HG03175 (cell line): Measurements from ENCODE around the gene ZCWPW2.

Source experiments
- ATAC-seq: cut with Tn5 transposase; IDR thresholded peaks from one replicate; pipeline ENCODE4 v1.9.1; 2021; ENCODE audit warnings: mild to moderate bottlenecking, moderate library complexity; ENCODE audit not compliant: unreplicated experiment

Gene ZCWPW2, protein sequence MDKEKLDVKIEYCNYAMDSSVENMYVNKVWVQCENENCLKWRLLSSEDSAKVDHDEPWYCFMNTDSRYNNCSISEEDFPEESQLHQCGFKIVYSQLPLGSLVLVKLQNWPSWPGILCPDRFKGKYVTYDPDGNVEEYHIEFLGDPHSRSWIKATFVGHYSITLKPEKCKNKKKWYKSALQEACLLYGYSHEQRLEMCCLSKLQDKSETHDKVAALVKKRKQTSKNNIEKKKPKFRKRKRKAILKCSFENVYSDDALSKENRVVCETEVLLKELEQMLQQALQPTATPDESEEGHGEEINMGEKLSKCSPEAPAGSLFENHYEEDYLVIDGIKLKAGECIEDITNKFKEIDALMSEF

GRCh38 chr3:28348629-28349468 lies at the start of gene ZCWPW2, which contains the start of gene AZI2:
Gene ZCWPW2, plus strand, starts transcription at chr3:28348721. Its CDS starts 64,348 bp downstream, at chr3:28413069.
Gene AZI2, minus strand, starts transcription at chr3:28348824. Its CDS starts 8,207 bp downstream, at chr3:28340617.
- ATAC-seq, result peak; percentile 90

DNA sequence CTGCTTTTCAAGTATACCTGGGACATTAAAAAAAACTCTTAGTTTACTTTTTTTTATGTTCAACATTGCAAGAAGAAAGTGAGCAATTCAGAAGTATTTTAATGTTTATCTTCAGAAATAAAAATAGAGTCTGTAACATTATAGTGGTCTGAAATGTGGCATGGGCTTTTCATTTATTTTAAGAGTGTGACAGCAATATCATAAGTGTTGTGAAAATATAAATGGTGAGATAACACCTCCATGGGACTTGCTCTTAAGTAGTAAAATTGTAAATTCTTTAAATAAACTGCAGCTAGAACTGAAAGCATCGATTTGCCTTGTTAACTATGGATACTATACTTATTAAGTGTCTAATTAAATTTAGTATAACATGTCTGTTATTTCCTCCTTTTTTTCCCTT lies 48.8 kb upstream of the ZCWPW2 start:
- no peak for ATAC-seq

GRCh38 chr3:28300345-28300962 lies 48.1 kb upstream of the ZCWPW2 start:
- no peak for ATAC-seq

GRCh38 chr3:28301688-28302087 lies 46.8 kb upstream of the ZCWPW2 start:
- no peak for ATAC-seq

DNA sequence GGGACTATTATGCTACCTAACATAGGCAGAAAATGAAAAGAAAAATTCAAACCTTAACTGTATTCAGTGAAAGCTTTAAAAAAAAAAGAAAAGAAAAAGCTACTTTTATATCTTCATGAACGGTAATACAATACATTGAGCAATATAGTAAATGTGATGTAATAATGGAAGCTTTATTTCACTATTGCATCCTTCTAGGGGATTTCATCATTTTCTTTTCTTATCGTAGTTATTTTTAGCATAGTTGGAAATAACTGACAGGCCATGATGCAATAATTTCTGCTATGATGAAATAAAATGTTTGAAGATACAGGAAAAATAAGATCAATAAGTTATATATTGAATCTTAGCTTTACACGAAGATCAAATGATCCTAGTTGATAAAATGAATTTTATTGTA lies 40.3 kb upstream of the ZCWPW2 start:
- ATAC-seq, result no peak

DNA sequence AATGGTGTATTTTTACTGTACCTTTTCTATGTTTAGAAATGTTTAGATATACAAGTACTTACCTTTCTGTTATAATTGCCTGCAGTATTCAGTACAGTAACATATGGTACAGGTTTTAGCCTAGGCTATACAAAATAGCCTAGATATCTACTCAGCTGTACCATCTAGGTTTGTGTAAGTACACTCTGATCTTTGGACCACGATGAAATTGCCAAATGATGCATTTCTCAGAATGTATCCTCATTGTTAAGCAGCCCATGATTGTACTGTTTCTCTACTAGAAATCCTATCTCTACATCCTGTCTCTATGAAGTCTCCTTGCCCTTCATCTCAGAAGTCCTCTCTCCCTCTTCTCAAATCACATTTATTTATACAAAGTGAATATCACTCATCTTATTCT lies 32.8 kb upstream of the ZCWPW2 start:
- no peak for ATAC-seq

DNA sequence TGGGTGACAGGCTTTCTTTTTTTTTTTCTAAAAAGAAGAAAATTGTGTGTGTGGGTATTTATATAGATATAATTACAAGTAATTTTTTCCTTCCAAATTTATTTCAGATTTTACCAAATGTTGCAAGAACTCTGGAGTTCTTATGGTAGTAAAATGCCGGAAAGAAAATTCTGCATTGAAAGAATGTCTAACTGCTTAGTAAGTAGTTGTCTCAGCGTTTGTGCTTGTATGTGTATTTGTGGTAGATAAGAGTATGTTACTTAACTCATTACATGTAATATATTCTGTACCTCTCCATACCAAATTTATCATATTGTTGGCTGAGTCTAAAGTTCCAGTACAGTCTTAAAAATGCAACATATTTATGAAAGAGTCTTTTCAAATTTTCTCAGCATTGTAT lies 32.3 kb upstream of the ZCWPW2 start:
- ATAC-seq, result no peak

- peak; percentile 86 for ATAC-seq
Measured at GRCh38 chr3:28317438-28318022, 31.0 kb upstream of the ZCWPW2 start.

- no peak for ATAC-seq
Measured at GRCh38 chr3:28320981-28321380, 27.5 kb upstream of the ZCWPW2 start.

- ATAC-seq, result no peak
Measured at GRCh38 chr3:28322464-28322863, 26.1 kb upstream of the ZCWPW2 start.

- peak; percentile 91 for ATAC-seq
Measured at GRCh38 chr3:28326458-28326926, 22.0 kb upstream of the ZCWPW2 start.

DNA sequence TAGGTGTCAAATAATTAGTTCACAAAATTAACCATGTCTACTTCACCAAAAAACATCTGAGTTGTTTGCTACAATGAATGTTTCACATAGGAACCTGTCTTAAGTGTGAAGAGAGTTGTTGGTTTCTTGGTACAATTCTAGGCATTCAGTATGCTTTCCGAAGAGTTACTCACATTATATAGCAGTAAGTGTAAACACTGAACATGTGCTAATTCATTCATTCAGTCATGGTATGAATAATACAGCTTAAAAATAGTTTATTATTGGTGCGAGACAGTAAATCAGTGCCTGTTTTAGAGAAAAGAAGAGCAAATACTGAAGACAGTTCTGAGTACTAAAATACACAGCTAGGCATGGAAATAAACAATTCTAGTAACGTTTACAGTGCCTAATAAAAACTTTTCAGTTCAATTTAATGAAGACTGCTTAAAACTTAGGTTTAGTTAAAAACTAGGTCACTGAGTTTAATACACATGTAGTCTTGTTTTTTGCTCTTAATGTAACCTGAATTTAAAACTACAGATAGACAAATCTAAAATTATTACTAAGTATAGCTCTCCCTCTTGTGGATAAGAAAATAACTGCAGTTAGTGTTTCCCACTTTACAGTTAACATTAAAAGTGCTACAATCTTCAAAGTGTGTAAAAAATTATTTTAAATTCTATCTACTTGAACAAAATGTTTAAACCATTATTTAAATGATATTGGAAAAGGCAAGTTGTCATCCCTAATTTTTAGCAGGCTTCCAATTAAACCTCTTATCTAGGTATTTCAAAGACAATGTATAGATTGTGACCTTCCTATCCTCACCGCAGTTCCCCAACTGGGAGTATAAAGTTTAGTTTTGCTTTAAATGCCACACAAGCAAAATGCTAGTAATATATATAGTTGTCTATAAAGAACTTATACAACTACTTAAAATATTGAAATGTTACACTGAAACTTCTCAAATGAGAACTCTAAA lies 20.1 kb upstream of the ZCWPW2 start:
- no peak for ATAC-seq

DNA sequence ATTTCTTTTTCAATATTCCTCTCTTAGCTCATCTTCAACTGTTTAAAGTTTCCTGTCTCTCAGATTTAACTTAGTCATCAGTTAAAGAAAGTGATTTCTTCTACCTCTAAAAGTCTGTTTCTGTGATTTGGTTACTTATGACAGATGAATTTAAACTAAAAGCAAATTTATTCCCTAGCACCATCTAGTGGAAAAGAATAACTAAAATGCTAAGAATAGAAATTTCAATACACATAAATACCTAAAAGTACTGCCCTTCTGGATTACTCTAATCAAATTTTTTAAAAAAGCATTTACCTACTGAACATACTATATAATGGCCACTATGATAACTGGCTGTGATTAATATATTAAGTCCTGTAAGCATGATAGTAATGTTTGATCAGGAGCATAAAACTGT lies 14.0 kb upstream of the ZCWPW2 start:
- ATAC-seq, result no peak

- no peak for ATAC-seq
Measured at GRCh38 chr3:28335246-28335645, 13.3 kb upstream of the ZCWPW2 start.

DNA sequence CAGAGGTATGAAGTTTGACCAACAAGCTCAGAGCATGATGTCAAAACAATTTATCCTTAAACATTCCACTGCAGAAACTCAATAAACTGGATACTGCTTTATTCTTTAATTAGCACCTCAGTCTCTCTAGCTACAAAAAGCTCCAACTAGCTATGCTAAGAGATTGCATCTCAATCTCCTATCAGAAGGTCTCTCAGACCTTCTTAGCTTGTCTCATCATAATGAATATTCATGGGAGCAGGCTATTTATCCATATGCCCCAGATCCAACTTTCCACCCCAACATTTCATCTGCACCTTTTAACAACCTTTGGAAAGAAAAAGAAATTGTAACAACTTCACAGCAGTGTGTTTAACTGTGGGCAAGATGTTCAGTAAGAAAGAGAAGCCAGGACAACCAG lies 11.3 kb upstream of the ZCWPW2 start:
- ATAC-seq, result no peak

GRCh38 chr3:28343144-28343543 lies 5.4 kb upstream of the ZCWPW2 start:
- no peak for ATAC-seq

DNA sequence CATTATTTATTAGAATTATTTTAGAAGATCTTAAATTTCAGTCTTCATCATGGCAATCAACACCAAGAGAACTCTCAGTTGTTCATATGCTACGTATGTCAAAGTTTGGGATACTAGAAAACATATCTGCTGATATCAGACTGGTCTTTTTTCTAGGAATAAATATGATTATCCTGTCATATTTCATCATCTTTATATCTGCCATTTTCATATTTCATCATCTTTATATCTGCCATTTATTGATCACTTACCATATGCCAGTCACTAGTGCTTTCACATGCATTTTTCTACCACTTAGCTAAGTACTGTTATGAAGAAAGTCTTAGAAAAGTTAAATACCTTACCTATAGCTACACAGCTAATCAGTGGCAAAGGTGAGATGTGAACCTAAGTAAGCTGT lies 2.8 kb upstream of the ZCWPW2 start:
- ATAC-seq, result no peak

DNA sequence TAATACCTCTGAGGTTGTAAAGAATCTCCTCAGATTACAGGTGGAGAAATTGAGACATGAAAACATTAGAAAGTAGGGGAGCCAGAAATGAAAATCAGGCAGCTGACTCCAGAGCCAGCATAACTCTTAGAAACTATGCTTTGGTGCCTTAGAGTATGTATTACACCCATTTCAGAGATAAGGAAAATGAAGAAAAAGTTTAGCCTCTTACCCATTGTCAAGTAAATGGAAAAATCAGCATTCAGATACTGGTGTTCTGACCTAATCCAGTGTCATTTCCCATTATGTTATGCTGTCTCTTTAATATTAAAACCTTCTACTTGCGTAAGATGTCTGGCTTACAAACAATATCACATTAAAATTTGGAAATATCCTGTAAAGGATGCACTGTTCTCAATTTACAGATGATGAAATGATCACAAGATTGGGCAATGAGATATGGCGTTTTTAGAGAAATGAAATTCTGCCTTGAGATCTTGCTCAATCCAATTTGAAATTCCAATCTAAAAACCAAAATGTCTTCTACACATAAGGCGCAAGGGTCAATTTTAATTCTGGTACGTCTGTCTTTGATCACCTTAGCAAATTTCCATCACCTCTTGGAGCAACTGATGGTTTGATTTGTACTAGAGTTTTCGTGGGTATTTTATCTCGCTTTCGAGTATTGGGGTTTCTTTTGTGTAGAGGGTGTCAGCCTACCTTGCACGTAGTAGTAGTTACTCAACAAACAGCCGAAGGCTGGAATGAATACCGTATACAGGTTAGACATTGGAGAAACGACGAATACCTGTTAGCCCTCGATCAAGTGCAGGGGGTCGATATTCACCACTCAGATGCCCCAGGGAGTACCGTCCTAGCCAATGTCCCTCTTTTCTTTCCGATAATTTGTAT lies 902 bp upstream of the ZCWPW2 start:
- no peak for ATAC-seq

GRCh38 chr3:28348265-28348628 lies 274 bp upstream of the ZCWPW2 start:
- ATAC-seq, result no peak
